Fibroblast of the aortic adventitia (primary cell): ENCODE data around the gene SEC16B. TPM values are rescaled to one million over a fixed set of nuclear protein-coding genes. Genes with fewer than 3 reads are reported as not detected.
A peak's percentile ranks its signal among the peaks of the same experiment; 100 is the strongest.

ENCODE experiments used
- DNase-seq: peaks from one replicate; pipeline ENCODE4 v3.0.0-alpha.2; 2010; ENCODE audit warnings: low read depth
- H3K4me3 ChIP-seq: 2 replicates; pipeline ENCODE4 v1.5.1; 2011; ENCODE audit warnings: low read depth, mild to moderate bottlenecking, control low read depth, low read length, moderate library complexity
- CTCF ChIP-seq: IDR thresholded peaks from 2 replicates; pipeline ENCODE4 v1.5.1; 2011; ENCODE audit warnings: mild to moderate bottlenecking, low read length, control low read depth, inconsistent platforms; ENCODE audit not compliant: insufficient read depth
- total RNA-seq: library from RNA; depleted of rRNA; stranded (reverse); fragments of >200 nt; gene quantifications from 2 replicates; pipeline ENCODE4 v1.2.3, GENCODE V29; 2012; ENCODE audit warnings: low replicate concordance

SEC16B gene
- total RNA-seq, 1 donor: 4.8 TPM

DNA sequence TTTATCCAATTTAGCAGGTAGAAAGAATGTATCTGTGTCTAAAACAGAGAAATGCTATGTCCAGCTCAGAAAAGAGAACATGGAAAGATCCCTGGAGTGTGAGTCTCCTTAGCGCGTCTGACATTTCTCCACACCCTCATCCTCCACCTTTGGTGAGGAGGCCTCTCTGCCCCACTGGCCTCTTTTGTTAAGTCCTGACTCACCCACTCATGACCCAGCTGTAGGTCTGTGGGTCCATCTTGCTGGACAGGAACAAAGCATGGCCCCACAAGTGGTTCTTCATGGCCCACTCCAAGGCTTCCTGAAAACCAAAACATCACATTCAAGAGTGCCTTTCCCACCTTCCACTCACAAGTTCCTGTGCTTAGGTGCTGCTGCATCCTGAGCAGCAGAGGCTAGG, 15.8 kb downstream of the SEC16B start:
- no peak for DNase-seq
- TF ChIP-seq CTCF: no peak

GRCh38 chr1:177953549-177953948, 16.3 kb downstream of the SEC16B start:
- TF ChIP-seq CTCF: no peak
- H3K4me3 ChIP-seq: no peak overlapping the region
- DNase-seq: no peak

More for the DNA sequence above, 15.8 kb downstream of the SEC16B start:
- H3K4me3 ChIP-seq: no peak overlapping the region

- TF ChIP-seq CTCF: no peak
- no peak for DNase-seq
- H3K4me3 ChIP-seq: no peak overlapping the region
These were observed 17.2 kb downstream of the SEC16B start for GRCh38 chr1:177952691-177953090.

- TF ChIP-seq CTCF: no peak
- no peak overlapping the region for H3K4me3 ChIP-seq
- DNase-seq: no peak
These were observed 17.6 kb downstream of the SEC16B start for GRCh38 chr1:177952249-177952648.

DNA sequence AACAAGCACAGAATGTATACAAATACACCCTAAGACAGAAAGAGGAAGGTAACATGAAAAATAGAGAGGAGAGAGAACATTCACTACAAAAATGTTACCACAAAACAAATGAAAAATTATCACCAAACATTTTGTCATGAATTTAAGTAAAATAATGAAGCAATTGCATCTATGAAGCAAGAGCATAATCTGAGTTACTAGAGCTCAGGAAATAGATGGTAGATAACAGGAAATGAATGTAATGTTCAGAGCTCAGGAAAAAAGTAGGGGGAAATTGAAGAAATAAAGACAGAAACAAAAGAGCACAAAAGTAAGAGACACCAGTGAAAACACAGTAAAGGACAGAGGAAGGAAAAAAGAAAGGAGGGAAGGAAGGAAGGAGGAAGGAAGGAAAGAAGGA, 19.4 kb downstream of the SEC16B start:
- TF ChIP-seq CTCF: no peak
- DNase-seq: no peak
- no peak overlapping the region for H3K4me3 ChIP-seq

GRCh38 chr1:177948336-177948972, 21.4 kb downstream of the SEC16B start:
- peak; percentile 83 for DNase-seq
- no peak overlapping the region for H3K4me3 ChIP-seq
- TF ChIP-seq CTCF: peak; percentile 97

- no peak for TF ChIP-seq CTCF
- H3K4me3 ChIP-seq: no peak overlapping the region
- DNase-seq: no peak
These were observed 22.2 kb downstream of the SEC16B start for GRCh38 chr1:177947623-177948022.
